Activated CD8-positive, alpha-beta memory T cell treated with anti-CD3 and anti-CD28 coated beads for 24 hours (primary cell): Measurements from ENCODE around the gene SORCS2.

Source experiments
- DNase-seq: peaks from one replicate; pipeline ENCODE4 v3.0.0-alpha.2; 2020

The SORCS2 gene

DNA sequence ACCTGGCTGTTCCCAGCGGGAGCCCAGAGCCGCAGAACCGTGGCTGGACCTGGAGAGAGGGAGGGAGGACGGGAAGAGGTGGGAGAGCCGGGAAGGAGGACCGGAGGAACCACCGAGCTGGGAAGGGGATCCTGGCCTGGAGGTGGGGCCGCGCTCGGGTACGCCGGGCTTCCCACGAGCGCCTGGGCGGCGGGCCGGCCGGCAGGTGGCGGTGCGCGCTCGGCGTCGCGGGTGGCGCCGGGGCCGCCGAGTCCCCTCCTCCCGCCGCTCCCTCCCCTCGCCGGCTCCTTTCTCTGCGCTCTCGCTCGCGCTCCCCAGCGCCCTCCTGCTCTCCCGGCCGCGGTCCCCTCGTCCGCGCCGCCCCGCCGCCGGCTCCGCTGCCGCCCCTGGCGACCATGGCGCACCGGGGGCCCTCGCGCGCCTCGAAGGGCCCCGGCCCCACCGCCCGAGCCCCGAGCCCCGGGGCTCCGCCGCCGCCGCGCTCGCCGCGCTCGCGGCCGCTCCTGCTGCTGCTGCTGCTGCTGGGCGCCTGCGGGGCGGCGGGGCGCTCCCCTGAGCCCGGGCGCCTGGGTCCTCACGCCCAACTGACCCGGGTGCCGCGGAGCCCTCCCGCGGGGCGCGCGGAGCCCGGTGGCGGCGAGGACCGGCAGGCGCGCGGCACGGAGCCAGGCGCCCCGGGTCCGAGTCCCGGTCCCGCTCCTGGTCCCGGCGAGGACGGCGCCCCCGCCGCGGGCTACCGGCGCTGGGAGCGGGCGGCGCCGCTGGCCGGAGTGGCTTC is at the start of gene SORCS2:
Gene SORCS2, plus strand, starts transcription at position 287 of the 778 bp plus-strand sequence.
- peak; percentile 73 for DNase-seq

- no peak for DNase-seq
These were observed 47.7 kb upstream of the SORCS2 start for GRCh38 chr4:7144374-7145290.

GRCh38 chr4:7145291-7145934 is 46.9 kb upstream of the SORCS2 start:
- no peak for DNase-seq

DNA sequence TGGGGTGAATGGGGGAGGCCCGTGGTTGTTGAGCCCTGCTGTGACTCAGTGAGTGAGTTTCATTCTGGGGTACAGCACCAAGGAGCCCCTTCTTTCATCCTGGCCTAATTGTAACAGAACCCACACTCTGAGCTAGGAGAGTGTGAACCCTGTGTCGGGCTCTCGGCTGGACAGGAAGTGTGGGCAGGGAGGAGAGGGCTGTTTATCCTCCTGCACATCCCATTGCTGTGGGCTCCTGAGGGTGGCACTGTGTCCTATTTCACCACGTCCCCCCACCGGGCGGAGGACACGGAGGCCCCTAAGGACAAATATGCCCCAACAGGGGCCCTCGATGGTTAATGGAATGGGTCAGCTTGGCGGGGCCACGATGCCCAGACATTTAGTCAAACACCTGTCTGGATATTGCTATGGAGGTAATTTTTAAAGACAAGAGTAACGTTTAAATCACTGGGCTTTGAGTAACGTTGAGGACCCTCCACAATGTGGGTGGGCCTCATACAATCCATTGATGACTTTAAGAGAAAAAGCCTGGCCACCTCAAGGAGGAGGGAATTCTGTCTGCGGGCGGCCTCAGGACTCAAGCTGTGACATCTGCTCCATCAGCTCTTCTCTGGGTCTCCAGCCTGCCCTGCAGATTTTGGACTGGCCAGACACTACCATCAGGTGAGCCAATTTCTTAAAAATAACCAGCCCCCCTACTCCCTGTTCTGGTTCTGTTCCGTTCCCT is 46.1 kb upstream of the SORCS2 start:
- DNase-seq: no peak

- DNase-seq: no peak
These were observed 45.6 kb upstream of the SORCS2 start for GRCh38 chr4:7146786-7147115.

DNA sequence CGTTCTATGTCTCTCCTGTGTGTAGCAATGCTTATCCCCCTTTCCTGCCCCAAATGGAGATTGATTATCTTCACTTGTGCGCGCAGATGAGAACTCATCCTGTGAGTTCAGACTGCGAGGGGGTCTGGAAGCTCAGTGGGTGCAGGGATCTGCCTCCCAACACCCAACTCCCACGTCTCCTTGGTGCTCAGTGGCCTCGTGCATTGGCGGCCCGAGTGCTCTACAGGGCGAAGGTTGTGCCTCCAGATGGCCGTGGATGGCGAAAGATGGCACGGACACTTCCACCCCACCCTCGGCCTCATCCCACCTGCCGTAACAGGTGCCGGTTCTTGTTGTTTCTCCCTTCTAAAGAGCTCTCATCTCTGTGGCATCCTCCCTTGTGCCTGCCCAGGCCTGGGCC is 45.1 kb upstream of the SORCS2 start:
- DNase-seq: no peak

- DNase-seq: no peak
These were observed 44.6 kb upstream of the SORCS2 start for GRCh38 chr4:7147661-7148310.

DNA sequence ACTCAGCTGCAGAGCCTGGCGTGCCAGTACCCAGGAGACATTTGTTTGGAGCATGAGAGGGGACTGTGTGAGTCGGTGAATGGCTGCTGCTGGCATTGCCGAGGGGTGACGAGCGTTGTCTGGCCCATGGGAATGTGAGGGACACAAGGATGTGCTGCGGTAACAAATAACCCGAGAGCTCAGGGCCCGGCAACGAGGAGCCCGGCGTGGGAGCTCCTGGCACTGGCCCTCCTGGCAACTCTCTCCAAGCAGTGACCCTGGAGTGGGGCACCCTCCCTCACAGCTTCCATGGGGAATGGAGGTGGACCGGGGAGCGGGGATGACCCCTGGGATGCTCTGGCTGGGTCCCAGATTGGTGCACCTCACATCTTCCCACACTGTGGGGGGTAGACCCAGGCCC is 44.0 kb upstream of the SORCS2 start:
- no peak for DNase-seq

GRCh38 chr4:7150036-7150635 is 42.2 kb upstream of the SORCS2 start:
- DNase-seq: no peak

DNA sequence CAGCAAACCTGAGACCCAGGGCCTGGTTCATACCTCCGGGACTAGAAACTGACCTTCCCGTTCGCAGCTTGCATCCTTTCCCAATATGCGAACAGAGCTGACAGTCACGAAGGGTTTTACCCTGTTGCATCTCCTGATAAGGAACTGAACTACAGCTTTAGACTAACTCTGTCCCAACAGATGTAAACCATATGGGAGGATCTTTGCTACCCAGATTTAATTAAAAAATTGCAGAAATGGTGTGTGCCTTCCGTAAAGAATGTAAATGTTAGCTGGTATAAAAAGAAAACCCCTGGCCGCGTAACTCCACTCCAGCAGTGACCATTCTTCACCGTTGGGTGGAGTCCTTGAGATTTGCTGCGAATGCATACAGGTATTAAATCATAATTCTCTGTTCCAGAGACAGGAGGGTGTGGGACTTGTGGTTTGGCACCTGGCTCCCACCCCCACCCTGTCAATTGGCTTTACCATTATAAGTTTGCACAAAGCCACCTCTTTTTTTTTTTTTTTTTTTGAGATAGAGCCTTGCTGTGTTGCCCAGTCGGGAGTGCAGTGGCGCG is 40.6 kb upstream of the SORCS2 start:
- DNase-seq: no peak

DNA sequence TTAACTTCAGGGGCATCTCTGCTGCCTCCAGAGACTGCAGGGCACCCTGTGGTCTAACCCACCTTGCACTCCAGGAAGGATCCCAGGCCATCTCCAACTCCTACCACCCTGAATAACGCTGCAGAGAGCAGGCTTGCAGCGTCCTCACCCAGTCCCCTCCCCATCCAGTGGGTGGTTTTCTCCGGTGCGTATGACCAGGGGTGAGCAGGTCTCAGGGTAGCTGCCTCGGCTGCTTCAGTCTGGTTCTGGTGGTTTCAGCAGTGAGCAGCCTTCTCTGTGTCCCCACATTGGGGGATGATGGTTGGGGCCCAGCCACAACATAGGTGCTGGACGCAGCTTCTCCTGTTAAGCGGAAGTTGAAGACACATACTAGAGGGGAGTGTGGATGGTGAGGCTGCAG is 38.6 kb upstream of the SORCS2 start:
- DNase-seq: no peak

DNA sequence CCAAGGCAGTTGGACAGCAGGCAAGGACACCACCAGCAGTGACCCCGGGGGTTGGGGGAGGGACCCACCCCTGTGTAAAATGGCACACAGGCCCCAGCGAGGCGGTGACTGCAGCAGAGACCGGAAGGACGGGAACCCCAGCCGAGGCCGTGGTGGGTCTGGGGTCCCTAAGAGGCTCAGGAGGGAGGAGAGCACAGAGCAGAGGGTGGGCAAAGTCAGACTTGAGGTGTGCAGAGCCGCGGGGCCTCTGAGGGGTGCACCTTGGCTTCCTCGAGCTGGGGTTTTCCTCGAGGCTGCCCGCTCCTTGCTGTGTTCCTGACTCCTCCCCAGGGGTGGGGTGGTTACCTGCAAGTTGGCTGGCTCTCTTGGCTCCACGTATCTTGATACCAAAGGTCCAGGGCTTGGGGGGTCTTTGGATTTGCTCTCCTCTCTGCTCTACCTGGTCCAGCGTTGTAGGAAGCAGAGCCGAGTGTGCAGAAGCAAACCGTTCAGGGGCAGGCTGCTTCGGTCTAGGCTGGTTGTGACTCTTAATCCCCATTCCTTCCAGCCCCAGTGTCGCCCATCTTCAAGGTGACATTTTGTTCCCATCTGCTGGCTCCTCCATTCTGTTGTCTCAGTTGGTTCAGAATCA is 37.9 kb upstream of the SORCS2 start:
- DNase-seq: no peak

DNA sequence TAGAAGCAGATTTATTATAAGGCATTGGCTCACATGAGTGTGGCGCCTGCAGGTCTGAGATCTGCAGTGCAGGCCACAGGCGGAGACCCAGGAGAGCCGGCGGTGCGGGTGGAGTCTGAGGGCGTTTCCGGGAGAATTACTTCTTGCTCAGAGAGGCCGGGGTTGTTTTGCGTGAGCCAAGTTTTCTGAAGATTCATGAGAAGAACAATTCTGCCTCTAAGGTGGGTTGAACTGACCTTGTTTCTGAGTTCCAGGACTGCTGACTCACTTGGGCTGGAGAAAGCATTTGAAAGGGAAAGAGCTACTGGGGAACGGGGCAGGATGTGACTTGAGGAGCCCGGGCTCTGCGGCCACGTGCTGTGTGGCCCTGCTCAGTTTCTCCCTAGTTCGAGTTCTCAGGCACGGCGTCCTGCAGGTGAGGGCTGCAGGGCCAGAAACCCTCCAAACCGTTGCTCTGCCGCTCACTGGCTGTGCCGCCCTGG is 36.7 kb upstream of the SORCS2 start:
- no peak for DNase-seq

DNA sequence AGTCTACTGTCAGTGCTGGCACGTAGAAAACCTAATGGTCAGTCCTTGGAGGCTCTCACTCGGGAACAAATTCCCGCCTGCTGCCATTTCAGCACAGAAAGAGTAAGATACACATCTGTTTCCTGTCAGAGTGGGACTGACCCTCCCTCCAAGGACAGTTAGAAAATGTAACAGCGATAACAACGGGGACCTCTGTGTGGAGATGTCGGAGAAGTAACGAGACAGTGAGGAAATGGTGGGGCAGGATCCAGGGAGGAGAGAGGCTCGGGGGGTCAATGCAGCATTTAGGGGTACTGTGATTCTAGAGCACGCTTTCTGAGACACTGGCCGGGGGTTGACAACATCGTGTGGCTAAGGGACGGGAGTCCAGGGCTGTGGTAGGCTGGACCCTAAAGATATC is 36.0 kb upstream of the SORCS2 start:
- no peak for DNase-seq

DNA sequence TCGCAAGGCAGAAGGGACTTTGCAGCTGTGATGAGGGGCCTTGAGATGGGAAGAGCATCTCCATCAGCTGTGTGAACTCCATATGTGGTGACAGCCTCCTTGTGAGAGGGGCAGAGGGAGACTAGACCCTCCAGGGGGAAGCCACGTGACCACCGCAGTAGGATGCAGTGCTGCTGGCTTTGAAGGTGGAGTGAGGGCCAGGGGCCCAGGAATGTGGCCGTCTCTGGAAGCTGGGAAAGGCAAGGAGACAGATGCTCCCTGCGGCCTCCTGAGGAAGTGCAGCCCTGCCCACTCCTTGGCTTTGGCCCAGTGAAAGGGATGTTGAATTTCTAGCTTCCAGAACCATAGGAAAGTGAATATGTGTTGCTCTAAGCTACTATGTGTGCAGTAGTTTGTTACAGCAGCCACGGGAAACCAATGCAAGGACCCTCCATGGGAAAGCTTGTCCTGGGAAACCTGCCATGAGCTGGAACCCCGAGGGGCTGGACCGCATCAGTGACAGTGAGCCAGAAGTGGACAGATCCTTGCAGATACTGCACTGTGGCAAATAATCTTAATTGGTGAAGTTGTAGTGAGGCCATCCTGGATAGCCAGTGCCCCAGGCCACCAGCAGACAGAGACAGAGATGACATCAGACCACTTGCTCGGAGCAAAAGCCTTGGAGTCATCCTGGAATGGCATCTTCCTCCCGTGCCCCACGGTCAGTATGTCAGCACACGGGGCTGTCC is 35.4 kb upstream of the SORCS2 start:
- no peak for DNase-seq

GRCh38 chr4:7157666-7158065 is 34.7 kb upstream of the SORCS2 start:
- no peak for DNase-seq

GRCh38 chr4:7158081-7158750 is 34.1 kb upstream of the SORCS2 start:
- no peak for DNase-seq

GRCh38 chr4:7158991-7159390 is 33.3 kb upstream of the SORCS2 start:
- DNase-seq: no peak

DNA sequence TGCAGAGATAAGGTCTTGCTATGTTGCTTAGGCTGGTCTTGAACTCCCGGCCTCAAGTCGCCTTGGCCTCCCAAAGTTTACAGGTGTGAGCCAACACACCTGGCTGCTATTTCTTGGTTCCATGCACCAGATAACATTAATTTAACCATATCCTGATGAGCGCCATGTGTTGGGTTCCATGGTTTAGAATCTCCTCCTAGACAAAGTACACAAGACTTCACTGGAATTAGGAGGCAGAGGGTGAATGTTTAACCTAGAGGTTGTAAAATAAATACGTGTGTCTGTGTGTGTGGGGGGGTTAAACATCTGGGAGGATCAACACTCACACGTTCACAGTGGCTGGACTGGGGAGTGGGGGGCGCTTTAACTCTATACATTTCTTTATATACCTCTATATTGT is 32.4 kb upstream of the SORCS2 start:
- DNase-seq: no peak

GRCh38 chr4:7160439-7160838 is 31.9 kb upstream of the SORCS2 start:
- DNase-seq: no peak
